HT1080 (cell line): ENCODE results near the gene CLCN6. TPM values are rescaled to one million over a fixed set of nuclear protein-coding genes. Genes with fewer than 3 reads are reported as not detected.

Experiments used
- DNase-seq: peaks from one replicate; pipeline ENCODE4 v3.0.0-alpha.2; 2015; ENCODE audit warnings: low read depth
- total RNA-seq: library from RNA; depleted of rRNA; stranded (reverse); fragments of >200 nt; shearing (Covaris generic); gene quantifications from 2 replicates; pipeline ENCODE4 v1.2.3, GENCODE V29; 2014

Gene CLCN6
- total RNA-seq, 1 experiment from 2014 or later: 10.0 TPM

- no peak for DNase-seq
These were observed 41.8 kb downstream of the CLCN6 start, which contains the start of gene NPPA for GRCh38 chr1:11847667-11848372. Gene NPPA (minus strand): TSS chr1:11847783. CDS start chr1:11847684, 99 bp downstream.

- no peak for DNase-seq
These were observed 42.3 kb downstream of the CLCN6 start for GRCh38 chr1:11848373-11848700.

DNA sequence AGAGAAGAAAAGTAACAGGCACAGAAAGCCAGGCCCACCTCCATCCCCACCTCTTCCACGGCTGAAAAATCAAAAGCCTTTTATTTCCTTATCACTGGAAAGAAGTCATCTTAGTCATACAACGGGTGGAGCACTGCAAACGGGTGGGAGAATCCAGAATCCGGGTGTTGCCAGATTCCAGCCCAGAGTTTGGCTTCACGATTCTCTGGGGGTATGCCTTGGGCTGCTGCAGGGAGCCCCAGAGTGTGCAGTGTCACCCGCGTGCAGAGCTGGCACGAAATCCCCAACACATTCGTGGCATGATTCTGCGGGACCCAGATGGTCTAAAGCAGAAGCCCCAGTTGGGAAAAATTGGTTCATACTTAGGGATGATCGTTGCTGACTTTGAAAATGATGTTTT lies 44.2 kb downstream of the CLCN6 start:
- DNase-seq: no peak

GRCh38 chr1:11851180-11851579 lies 45.2 kb downstream of the CLCN6 start:
- DNase-seq: no peak

DNA sequence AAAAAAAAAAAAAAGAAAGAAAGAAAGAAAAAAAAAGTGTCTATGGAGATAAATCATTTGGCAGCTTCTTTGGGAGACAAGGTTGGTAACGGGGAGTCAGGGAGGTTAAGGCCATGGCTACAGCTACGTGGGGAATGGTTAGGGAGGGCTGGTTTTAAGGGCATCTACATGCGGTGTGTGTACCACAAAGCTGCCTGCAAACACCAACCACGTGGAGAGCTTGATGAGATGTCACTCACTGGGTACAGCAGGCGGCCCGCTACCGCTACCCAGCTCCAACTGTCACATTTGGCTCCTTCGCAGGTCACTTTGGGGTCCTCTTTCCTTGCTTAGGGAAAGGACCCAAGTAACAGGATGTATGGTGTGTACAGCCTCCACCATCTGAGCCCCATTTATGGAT lies 48.5 kb downstream of the CLCN6 start:
- DNase-seq: no peak

- DNase-seq: no peak
These were observed 49.4 kb downstream of the CLCN6 start for GRCh38 chr1:11855430-11855829.

GRCh38 chr1:11856698-11857097 lies 50.7 kb downstream of the CLCN6 start:
- DNase-seq: no peak

GRCh38 chr1:11857164-11857851 lies 51.3 kb downstream of the CLCN6 start:
- no peak for DNase-seq

GRCh38 chr1:11858158-11858557 lies 52.2 kb downstream of the CLCN6 start:
- DNase-seq: no peak

- no peak for DNase-seq
These were observed 52.6 kb downstream of the CLCN6 start, which contains the start of gene NPPB for GRCh38 chr1:11858613-11858967. Gene NPPB (minus strand): TSS chr1:11858945. CDS start chr1:11858833, 112 bp downstream.

GRCh38 chr1:11858968-11859871 lies 53.2 kb downstream of the CLCN6 start:
- DNase-seq: peak; percentile 35

- no peak for DNase-seq
These were observed 54.1 kb downstream of the CLCN6 start for GRCh38 chr1:11860083-11860482.

- DNase-seq: no peak
These were observed 54.6 kb downstream of the CLCN6 start for GRCh38 chr1:11860587-11860986.

- DNase-seq: peak; percentile 67
These were observed 56.9 kb downstream of the CLCN6 start for GRCh38 chr1:11862890-11863289.

DNA sequence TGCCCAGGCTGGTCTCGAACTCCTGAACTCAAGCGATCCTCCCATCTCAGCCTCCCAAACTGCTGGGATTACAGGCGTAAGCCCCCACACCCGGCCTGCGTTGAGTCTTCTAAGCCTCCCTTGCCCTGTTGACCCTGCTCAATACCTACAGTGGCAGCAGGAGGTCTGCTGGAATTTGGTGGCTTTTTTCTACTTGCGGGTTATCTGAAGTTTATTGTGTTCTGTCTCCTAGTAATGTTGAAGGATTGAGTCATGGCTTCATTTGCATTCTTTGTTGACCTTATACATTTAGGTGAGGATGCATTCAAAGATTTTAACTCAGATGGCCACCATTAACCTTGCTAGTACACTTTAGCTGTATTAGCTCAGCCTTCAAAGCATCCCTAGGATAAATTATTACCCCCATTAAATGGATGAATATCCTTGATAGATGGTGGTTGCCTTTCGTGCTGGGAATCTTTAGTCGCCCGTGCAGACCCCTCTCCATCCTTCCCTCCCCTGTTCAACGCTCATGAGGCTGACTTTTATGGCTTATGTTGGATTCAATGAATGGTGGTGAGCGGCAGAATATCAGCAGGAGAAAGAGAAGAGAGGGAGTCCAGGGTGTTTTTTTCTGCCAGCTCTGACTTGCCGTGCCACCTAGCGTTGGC lies 62.5 kb downstream of the CLCN6 start:
- no peak for DNase-seq

DNA sequence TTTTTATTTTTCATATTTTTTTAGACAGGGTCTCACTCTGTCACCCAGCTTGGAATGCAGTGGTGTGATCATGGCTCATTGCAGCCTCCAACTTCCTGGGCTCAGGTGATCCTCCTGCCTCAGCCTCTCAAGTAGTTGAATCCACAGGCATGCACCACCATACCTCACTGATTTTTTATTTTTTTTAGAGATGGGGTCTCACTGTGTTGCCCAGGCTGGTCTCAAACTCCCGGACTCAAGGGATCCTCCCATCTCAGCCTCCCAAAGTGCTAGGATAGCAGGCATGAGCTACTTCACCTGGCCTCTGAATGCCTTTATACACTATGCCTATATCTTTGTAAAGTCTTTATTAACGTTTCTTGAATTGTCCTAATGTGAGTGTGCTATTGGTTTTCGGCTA lies 63.1 kb downstream of the CLCN6 start:
- DNase-seq: no peak

GRCh38 chr1:11869650-11870207 lies 63.7 kb downstream of the CLCN6 start:
- no peak for DNase-seq

DNA sequence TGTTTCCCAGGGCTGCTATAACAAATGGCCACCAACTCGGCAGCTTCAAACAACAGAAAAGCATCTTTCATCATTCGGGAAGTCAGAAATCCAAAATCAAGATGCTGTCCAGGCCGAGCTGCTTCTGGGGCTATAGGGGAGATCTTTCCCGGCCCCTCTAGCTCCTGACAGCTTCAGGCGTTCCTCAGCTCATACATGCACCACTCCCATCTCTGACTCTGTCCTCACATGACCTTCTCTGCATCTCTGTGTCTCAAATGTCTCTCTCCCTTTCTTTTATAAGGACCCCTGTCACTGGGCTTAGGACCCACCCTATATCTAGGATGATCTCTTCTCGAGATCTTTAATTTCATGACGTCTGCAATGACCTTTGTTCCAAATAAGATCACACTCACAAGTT lies 66.6 kb downstream of the CLCN6 start:
- DNase-seq: no peak

DNA sequence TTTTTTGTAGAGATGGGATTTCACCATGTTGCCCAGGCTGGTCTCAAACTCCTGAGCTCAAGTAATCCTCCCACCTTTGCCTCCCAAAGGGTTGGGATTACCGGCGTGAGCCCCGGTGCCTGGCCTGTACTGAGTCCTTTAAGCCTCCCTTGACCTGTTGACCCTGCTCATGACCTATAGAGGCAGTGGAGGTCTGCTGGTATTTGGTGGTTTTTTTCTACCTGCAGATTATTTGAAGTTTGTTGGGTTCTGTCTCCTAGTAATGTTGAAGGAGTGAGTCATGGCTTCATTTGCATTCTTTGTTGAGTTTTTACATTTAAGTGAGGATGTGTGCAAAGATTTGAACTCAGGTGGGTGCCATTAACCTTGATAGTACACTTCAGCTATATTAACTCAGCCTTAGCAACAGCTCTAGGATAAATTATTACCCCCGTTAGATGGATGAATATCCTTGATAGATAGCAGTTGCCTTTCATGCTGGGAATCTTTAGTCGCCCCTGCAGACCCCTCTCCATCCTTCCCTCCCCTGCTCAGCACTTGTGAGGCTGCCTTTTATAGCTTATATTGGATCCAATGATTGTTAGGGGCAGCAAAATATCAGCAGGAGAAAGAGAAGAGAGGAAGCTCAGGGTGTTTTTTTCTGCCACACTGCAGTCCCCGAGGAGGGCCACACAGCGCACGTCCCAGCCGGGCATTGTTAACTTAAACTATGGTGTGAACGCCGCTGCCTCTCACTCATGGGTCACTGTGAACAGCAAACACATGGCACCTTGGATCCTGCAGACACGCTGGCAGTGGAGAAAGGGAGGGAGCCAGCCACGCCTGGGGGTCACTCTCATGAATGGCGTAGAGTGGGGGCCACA lies 67.6 kb downstream of the CLCN6 start:
- DNase-seq: no peak

- DNase-seq: no peak
These were observed 68.2 kb downstream of the CLCN6 start for GRCh38 chr1:11874258-11874562.
